GM19239 (cell line): ENCODE measurements around the gene NDUFB7.
A peak's percentile ranks its signal among the peaks of the same experiment; 100 is the strongest.
"Not testable (repeated sequence)": the region's sequence is repeated elsewhere in the genome, so short reads cannot be mapped to it uniquely, and the experiment has no call there.

Experiments used
- DNase-seq: peaks from one replicate; pipeline ENCODE4 v3.0.0; 2011; ENCODE audit warnings: low spot score; ENCODE audit not compliant: insufficient read length
- FAIRE-seq: peaks from 2 replicates; lab custom pipeline; 2011; peaks lifted over from hg19 to GRCh38; lab: Jason Lieb, UNC

NDUFB7 gene

GRCh38 chr19:14576363-14576762 is 4.5 kb upstream of the NDUFB7 start:
- no peak for FAIRE-seq
- DNase-seq = no peak

DNA sequence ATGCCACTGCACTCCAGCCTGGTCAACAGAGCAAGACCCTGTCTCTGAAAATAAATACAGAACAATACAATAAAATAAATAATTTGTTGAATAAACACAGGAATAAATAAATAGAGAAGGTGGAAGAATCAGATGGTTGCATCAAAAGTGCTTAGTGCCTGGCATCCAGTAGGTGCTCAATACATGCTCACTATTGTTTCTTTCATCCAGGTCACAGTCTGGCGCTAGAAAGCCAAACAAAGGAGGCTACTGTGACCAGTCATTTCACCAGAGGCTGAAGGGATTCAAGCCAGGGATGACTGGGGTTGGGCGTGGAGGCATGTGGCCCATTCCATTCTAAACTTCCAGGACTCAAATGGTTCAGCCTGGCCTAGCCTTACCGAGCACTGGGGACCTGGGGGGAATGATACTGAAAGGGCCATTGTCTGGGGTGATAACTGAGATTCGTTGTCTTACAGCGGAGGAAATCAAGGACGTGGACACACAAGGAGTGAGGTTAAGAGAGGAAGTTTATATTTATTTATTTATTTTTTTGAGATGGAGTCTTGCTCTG is 3.6 kb upstream of the NDUFB7 start:
- FAIRE-seq = no peak

GRCh38 chr19:14570864-14571527 is 870 bp downstream of the NDUFB7 start:
- no peak for DNase-seq
- no peak for FAIRE-seq

More for the DNA sequence above, 3.6 kb upstream of the NDUFB7 start:
- no peak for DNase-seq

- FAIRE-seq (no peak), DNase-seq (no peak)
These were observed 4.8 kb downstream of the NDUFB7 start for GRCh38 chr19:14567079-14567478.

DNA sequence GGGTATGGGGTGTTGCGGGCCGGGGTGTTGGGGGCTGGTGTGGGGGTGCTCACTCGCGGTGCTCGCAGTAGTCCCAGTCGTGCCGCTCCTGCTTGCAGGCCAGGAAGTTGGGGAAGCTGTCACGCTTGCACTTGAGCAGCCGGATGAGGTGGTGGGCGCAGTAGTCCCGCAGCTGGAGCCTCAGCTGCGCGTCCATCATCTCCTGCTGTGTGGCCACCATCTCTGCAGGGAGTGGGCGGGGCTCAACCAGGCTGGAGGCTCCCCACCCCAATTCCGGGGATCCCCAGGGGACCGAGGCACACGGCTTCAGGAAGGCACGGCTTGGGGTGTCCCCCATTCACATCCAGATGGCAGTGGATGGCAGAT is 5.2 kb downstream of the NDUFB7 start:
- no peak for FAIRE-seq
- DNase-seq = no peak

- FAIRE-seq = no peak
- DNase-seq = no peak
These were observed 5.8 kb downstream of the NDUFB7 start for GRCh38 chr19:14565765-14566711.

DNA sequence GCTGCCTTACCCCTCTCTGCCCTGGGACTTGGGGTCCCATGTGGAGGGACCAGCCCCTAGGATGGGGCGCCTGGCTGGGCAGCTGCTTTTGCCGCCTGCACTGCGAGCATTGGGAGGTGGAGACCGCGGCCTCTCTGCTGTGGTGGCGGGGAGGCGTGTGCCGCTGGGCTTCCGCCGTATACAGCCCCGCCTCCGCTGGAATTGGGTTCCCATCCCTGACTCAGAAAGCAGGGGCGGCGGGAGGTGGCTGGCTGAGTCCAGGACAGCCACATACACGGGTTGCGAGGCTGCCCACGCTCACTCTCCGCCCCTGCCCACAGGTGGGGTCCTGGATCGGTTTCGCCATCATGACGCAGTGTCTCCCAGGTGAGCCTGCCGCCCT is 6.6 kb downstream of the NDUFB7 start:
- DNase-seq (no peak), FAIRE-seq (no peak)

- not testable (repeated sequence) for FAIRE-seq, DNase-seq
These were observed 7.1 kb downstream of the NDUFB7 start for GRCh38 chr19:14564652-14565297.

DNA sequence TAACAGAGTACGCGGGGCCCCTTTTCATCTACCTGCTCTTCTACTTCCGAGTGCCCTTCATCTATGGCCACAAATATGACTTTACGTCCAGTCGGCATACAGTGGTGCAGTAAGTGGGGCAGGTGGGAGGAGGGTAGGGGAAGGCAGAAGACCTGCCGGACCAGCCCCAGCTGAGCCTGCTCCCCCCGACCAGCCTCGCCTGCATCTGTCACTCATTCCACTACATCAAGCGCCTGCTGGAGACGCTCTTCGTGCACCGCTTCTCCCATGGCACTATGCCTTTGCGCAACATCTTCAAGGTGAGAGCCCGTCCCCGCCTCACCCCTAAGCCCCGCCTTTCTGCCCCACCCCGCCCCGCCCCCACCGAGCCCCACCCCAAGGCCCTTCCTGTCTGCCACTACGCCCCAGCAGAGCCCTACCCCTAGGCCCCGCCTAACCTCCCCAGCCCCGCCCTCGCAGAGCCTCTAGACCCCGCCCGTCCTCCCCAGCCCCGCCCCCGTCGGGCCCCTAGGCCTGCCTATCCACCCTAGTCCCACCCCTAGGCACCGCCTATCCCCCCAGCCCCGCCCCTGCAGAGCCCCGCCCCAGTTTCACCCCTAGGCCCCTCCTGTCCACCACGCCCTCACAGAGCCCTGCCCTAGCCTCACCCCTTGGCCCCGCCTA is 7.7 kb downstream of the NDUFB7 start:
- DNase-seq = peak; percentile 50
- FAIRE-seq = no peak

DNA sequence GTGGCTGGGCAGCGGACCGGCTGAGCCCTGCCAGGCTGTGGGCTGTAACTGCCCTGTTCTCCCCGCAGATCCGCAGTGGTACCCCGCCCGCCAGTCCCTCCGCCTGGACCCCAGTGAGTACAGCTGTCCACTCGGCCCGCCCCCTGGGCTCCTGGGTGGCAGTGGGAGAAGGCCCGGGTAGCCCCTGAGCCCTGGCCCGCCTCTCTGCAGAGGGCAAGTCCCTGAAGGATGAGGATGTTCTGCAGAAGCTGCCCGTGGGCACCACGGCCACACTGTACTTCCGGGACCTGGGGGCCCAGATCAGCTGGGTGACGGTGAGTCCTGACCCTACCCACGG is 8.3 kb downstream of the NDUFB7 start:
- no peak for FAIRE-seq
- DNase-seq = no peak

DNA sequence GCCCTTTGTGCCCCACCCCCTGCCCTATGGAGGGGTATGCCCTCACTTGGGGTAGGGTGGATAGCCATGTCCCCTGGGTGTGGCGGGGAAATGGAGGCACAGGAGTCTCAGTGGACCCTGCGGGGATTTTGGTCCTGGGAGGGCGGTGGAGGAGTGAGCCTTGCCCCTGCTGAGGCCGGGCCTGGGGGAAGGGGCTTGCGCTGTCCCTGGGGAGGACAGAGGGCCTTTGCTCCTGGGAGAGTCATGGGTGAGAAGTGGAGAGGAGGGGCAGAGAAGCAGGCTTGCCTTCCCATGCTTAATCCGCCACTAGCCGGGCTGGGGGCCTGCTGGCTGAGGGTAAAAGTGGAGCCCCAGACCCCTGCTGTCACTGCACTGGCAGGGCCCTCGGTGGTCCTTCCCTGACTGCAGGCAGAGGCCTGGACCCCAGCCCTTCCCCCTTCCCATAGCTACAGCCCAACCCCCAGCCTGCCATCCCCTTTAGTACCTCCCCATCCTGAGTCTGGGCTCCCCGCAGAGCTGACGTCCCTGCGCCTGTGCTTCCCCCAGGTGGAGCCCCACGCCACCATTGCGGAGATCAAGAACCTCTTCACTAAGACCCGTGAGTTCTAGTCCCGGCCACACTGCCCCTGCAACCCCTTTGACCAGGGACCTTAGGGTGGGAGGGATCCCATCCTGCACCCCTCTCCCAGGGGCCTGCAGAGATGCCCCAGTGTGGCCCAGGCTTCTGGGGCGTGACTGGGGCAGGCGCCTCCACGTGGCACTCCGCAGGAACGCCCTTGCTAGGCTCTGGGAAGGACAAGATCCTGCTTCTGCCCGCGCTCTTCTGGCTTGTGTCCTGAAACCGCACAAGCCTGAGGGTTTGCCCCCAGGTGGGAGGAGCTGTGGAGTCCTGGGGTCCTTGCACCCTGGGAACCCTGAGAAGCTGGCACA is 8.9 kb downstream of the NDUFB7 start:
- no peak for DNase-seq
- no peak for FAIRE-seq

GRCh38 chr19:14561847-14562351 is 10.0 kb downstream of the NDUFB7 start:
- DNase-seq (no peak), FAIRE-seq (no peak)

GRCh38 chr19:14561249-14561648 is 10.6 kb downstream of the NDUFB7 start:
- no peak for DNase-seq
- no peak for FAIRE-seq

DNA sequence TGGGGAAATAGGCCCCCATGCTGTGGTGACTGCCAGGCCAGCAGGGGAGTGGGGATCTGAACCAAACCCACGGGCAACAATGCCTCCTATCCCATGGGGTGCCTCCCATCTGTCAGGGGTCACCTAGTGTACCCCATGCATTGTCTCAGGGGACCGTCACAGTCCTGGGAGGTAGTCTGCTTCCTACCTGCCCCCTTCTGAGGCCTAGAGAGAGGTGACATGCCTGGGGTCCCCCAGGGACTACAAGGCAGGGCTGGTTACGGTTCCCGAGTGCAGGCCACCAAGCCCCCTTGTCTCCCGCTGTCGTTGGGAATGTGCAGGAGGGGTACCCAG is 11.1 kb downstream of the NDUFB7 start:
- FAIRE-seq = no peak

DNA sequence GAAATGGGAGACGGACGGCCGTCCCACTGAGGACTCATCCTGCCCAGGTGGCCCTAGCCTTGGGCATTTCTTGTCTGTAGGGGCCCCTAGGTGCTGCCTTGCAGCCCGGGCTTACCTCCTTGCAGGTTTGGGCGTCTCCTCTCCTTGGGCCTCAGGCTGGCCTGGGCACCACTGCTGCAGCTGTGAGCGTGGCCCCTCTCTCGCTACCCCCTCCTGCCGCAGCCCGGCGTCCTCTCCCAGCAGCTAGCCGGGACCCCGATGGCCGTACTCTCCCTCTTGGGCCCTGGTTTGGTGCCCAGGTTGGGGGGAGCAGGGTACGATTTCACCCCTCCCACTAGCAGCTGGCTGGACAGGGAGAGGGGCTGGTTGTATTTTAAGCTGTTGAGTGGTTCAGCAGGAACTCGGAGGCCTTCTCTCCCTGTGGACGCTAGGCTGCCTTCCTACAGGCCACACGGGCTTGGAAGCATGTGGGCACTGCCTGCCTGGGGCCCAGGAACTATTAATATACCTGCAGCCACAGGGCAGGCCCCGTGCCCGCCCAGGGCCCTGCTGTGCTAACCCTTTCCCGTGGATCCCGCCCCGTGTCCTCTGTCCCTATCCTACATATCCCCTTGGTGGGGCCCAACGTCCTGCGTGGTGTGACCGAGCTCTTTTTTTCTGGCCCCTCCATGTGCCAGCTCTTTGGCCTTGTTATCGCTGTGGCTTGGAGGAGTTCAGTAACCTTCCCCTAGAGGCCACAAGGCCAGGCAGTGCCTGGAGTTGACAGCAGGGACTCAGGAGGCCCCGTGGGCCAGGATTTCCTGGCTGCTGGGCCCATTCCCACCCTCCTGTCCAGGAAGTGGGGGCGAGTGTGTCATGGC is 11.7 kb downstream of the NDUFB7 start:
- no peak for FAIRE-seq

More for the DNA sequence above, 11.1 kb downstream of the NDUFB7 start:
- DNase-seq = no peak

GRCh38 chr19:14558370-14559066 is 13.3 kb downstream of the NDUFB7 start:
- FAIRE-seq (no peak), DNase-seq (no peak)

More for the DNA sequence above, 11.7 kb downstream of the NDUFB7 start:
- DNase-seq = no peak

DNA sequence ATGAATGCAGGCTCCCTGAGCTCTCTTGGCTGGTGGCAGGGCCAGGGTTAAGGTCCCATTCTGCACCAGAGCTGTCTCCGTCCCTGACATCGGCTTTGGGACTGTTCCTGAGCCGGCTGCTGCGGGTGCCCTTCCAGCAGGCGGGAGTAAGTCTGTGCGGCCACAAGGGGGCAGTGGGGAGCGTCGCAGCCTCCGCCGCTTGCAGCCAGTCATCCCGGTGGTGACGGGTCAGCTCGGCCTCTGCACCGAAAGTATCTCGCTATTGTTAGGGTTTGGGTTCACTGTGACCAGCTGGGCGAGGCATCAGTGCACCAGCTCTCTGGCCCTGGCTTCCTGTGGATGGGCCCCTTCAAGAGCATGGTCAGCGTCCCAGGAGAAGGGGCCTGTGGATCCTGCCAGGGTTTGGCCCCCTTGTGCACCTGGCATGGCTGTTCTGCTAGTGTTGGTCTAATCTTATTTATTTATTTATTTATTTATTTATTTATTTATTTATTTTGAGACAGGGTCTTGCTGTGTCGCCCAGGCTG is 15.1 kb downstream of the NDUFB7 start:
- peak; percentile 96 for DNase-seq
- FAIRE-seq = peak; percentile 82
